Raji (cell line): ENCODE data around the gene TLCD3A.
A peak's percentile ranks its signal among the peaks of the same experiment; 100 is the strongest.

Source experiments
- POLR2A ChIP-seq: IDR thresholded peaks from 2 replicates; pipeline ENCODE4 v1.6.1; 2011; ENCODE audit warnings: low read depth, low read length, control low read depth; ENCODE audit not compliant: insufficient read depth

The TLCD3A gene

DNA sequence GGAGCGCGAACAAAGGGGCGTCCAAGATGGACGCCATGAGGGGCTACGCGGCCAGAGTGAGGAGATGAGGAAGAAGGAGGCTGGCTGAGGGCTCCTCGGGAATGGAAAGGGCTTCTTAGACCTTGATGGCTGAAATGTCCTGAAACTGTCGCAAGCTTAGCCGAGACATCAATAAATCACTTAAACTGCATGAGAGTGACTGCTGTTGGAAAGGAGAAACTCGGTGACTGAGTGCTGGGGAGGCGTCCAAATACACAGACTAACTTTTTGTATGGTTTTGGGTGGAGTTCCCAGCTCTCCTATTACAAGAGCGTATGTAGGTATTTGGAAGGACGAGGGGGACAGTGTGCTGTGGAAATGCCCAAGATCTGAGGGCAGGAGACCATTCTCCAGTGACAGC, 21.0 kb downstream of the TLCD3A start:
- TF ChIP-seq POLR2A: no peak

DNA sequence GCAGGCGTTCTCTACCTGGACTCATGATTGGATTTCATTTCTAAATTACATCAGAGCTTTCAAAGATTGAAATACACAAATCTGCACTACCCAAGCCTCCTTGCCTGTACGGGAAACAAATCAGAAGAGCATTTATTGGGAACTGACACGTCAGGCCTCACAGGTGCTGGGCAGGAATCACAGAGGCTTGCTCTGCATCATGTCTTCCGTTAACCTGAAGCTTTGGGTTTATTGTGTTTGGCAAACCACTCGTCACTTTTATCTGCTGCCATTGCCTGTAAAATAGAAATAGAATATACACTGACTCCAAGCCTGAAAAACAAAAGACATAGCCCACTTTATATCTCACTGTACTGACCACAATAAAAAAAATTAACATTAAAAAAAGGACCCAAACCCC, 27.6 kb downstream of the TLCD3A start:
- TF ChIP-seq POLR2A: no peak

DNA sequence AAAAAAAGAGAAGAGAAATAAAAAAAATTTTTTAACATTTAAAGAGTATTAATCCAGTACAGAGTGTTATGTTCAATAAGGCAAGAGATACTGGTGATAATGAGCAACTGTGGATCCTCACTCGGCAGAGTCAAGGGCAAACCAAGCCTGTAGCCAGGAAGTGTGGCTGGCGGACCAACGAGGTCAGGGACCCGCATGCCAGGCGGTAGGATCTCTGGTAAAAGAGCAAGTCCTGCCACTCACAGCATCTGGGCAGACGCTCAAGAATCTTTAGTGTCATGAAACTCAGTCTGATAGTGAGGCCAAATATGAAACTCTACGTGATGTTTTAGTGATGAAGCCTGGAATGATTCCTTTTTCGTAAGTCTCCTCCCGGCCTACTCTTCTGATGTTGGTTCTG, 28.0 kb downstream of the TLCD3A start:
- no peak for TF ChIP-seq POLR2A

DNA sequence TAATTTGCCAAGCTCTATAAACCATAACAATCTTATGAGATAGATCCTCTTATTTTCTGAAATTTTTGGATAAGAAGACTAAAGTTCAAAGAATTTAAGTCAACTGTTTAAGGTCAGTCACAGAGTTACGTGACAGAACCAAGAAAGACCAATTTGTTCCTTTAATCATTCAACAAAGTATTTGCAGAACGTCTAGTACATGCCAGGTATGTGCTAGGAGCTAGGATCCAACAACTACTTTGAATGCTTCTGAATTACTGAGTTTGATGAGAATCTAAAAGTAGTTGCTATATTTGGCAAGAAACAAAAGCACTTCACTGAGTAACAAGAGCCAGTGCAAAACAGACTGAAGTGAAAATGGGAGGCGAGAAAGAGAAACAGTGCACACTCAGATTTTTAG, 34.7 kb downstream of the TLCD3A start:
- TF ChIP-seq POLR2A: no peak

DNA sequence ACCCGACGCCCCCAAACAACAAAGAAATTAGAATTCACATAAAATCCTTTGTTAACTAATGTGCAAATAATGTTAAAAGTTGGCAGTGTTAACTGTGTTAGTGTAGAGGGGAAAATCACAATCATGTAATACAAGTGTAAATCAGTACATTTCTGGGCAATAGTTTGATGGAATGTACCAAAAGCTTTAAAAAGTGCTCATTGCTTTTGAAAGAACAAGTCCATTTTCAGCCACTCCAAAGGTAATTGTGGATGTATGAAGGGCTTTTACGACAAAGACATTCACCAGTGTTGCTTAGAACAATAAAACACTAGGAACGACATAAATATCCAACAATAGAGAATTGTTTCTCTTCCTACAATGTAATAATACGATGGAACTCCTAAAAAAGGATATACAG, 40.6 kb downstream of the TLCD3A start:
- no peak for TF ChIP-seq POLR2A

DNA sequence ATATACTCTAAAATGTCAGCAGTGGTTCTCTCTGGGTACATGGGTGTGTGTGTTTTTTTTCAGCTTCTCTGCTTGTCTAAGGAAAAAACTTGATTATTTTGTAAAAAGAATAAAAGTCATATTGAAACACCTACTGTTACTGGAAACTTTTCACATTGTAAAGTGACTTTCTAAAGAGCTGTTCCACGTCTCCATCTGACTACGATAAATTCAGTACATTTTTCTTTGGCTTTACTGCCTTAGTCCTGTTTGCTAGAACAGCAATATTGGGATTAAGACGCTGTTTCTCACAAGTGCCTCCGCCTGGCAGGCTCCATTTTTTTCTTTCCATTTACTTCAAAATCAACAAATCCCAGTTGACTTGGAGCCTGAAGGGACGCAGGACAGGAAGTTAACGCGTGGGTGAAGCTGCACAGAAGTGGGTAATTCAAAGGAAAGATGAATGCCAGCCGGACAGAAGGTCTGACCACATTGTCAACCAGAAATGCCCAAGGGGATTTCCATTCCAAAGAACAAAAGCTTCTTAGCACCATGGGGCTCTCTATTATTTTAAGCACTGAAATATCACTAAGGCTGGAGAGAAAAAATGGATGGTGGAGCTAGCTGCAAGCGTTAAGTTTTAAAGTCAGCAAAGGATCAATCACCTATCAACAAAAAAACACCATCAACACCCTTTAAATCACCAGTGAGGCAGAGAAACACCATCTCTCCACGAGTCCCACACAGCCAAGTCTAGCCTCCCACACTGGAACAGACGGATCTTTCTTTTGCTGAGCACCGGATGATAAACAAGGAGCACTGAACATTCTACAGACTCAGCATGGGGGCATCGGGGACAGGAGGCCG, 41.3 kb downstream of the TLCD3A start:
- TF ChIP-seq POLR2A: no peak

DNA sequence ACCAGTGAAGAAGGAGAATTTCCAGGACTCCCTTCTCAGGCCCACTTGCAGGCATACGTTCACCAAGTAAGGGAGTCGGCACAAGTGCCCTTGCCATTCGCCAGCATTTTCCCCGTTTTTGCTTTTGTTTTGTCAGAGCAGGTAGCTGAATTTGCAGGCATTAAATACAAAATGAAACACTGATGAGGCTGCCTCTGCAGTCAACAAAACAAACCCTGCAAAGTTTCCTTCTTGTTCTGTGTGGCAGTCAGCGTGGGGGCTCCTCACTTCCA, 41.9 kb downstream of the TLCD3A start:
- TF ChIP-seq POLR2A: no peak

DNA sequence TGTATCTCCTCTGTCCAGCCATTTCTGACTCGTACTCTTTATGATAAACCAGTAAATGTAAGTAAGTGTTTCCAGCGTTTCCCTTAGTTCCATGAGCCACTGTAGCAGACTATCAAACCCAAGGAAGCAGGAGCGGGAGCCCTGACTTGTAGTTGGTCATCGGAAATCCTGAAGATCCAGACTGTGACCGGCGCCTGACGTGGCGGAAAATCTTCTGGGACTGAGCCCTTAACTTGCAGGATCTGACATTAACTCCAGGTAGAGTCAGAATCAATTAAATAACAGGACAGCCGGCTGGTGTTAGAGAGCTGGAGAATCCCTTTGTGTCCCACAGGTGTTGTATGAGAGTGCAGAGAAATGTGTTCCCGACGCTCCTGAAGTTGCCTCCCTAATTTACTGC, 45.7 kb downstream of the TLCD3A start:
- no peak for TF ChIP-seq POLR2A

DNA sequence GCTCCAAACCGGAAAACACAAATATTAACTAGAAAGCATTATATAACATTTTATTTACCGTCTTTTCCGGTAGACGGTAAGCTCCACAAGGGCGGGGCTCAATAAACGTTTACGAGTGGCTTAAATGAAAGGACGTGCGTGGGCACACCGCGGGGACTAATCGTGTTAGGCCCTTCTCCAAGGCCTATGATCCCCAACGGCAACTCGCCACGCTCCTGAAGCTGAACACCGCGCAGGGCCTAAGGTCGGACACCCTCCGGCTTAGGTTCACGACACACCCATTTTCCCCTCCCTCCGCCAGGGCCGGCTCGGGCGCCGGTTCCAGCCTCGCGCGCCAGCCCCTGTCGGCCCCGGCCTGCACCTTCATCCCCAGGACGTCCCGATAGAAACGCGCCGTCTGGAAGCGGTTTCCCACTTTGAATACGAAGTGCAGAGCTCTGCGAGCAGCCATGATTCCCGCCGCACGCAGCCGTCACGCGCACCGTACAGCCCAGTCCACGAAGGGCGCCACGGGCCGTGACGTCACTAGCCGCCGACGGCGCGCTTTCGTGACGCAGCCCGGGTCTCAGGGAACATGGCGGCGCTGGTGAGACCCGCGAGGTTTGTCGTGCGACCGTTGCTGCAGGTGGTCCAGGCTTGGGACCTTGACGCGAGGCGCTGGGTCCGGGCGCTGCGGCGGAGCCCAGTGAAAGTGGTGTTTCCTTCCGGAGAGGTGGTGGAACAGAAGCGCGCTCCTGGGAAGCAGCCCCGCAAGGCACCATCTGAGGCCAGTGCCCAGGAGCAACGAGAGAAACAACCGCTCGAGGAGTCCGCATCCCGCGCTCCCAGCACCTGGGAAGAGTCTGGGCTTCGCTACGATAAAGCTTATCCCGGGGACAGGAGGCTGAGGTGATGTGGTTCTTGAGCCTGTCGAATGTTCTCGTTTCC, 49.7 kb downstream of the TLCD3A start, which contains the start of the genes GLOD4 and MRM3:
GLOD4 (minus strand) TSS at position 476 of the 927 bp plus-strand sequence; CDS start at position 451, 25 bp downstream.
MRM3 (plus strand) TSS at position 549 of the 927 bp plus-strand sequence; CDS start at position 575, 26 bp downstream.
- peak; percentile 98 for TF ChIP-seq POLR2A

DNA sequence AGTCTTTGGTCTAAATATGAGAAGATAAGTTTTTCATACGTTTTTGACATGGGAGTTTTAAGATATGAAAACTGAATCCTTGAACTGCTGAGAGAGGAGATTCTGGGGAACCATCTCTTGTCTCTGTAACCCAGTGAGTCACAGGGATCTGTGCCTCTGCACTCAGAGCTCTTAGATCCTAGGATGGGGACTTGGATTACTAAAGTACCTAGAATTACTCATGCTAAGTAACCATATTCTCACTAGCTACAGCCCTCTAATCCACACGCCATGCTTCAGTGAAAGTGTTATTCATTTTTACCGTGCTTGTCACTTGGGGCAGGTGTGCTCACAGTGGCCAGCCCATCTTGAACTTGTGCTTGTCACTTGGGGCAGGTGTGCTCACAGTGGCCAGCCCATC, 51.7 kb downstream of the TLCD3A start:
- no peak for TF ChIP-seq POLR2A

DNA sequence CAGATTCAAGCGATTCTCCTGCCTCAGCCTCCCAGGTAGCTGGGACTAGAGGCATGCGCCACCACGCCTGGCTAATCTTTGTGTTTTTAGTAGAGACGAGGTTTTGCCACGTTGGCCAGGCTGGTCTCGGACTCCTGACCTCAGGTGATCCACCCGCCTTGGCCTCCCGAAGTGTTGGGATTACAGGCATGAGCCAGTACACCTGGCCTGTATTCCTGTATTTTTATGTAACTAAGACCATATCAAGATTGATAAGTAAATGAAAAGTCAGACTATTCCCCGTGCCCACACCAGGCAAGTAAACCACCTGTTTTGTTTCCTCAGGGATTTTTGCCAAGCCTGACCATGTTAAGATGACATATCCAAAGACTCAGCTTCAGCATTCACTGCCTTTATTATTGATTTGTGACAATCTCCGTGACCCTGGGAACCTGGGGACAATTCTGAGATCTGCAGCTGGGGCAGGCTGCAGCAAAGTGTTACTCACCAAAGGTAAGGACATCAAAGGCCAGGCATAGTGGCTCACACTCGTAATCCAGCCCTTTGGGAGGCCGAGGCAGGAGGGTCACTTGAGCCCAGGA, 55.3 kb downstream of the TLCD3A start:
- TF ChIP-seq POLR2A: no peak

DNA sequence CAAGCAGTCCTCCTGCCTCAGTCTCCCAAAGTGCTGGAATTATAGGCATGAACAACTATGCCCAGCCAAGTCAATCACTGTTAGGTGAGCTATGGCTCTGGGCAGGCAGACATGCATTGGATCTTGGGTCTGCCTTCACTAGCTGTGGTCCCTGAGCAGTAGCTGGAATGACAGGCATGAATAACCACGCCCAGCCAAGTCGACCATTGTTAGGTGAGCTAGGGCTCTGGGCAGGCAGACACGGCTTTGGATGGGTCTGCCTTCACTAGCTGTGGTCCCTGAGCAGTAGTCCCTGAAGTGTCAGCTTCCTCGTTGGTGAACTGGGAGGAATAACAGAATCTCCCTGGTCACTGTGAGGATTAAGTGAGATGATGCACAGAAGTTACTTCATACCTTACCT, 56.2 kb downstream of the TLCD3A start:
- TF ChIP-seq POLR2A: no peak

DNA sequence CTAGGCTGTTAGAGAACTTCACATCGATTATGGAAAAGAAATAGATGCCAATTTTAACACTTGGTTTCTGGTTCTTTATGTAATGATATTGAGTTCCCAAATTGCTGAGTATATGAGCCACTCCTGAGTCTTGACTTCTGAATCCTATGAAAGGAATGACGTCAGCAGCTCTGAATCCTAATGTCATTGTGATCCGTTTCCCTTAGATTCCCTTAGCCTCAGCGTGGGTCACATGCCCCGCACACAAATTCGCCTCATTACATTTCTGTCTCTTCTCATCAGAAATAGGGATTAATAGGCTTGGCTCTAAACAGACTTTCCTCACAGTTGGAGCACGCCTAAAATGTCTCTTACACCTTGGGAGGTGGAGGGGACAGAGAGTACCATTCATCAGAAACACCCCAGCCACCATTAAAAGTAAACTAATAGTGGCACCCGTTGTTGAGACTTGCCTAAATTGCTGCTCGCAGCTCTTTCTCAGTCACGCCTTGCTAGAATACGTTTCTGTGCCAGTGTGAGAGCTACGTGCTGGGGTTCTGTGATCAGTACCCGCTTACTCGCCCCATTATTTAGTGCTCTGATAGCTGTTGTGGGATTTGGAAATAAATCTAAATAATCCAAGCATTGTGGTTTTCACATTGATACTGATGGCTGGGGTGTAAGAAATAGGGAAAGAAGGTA, 56.9 kb downstream of the TLCD3A start:
- TF ChIP-seq POLR2A: no peak

DNA sequence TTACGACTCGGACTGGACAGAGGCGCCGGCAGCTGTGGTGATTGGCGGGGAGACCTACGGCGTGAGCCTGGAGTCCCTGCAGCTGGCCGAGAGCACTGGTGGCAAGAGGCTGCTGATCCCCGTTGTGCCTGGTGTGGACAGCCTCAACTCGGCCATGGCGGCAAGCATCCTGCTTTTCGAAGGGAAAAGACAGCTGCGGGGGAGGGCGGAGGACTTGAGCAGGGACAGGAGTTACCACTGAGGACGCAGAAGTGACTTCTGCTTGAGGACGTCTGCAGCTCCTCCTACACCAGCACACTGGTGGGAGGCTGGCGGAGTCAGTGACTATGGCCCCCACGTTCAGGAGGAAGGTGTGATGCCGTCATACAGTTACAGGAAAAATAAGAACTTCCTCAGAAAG, 59.4 kb downstream of the TLCD3A start:
- no peak for TF ChIP-seq POLR2A

DNA sequence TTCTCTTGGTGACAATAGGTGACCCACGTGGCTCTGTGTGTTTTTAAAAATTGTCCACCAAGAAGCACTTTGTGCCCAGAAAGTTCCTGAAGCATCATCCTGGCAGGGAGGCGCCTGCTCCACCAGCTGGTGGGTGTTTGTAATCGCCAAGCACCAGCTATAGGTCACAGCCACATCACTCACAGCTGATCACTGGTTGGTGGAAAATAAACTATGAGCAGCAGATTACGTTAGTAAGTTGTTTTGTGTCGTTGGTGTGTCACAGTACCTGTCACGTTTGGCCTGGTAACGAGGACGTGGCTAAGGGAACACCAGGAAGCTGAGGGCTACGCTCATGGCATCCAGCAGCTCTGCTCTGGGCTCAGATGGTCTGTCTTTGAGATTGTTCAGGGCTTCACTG, 59.9 kb downstream of the TLCD3A start:
- no peak for TF ChIP-seq POLR2A
